NCI-H2227 treated with DMSO at 0.1 percent for 48 hours (cell line): ENCODE measurements around the gene MMP20.

Source experiments
- DNase-seq: peaks from one replicate; lab custom pipeline; 2025; lab: John Stamatoyannopoulos, UW

MMP20 gene

GRCh38 chr11:102553835-102554282, 71.3 kb downstream of the MMP20 start:
- DNase-seq, result no peak

- no peak for DNase-seq
Observed at GRCh38 chr11:102552447-102553194, 72.5 kb downstream of the MMP20 start.

GRCh38 chr11:102552020-102552419, 73.1 kb downstream of the MMP20 start:
- no peak for DNase-seq

- DNase-seq, result no peak
Observed at GRCh38 chr11:102551169-102551781, 73.9 kb downstream of the MMP20 start.

- DNase-seq, result no peak
Observed at GRCh38 chr11:102546923-102547471, 78.1 kb downstream of the MMP20 start.

- no peak for DNase-seq
Observed at GRCh38 chr11:102546427-102546826, 78.7 kb downstream of the MMP20 start.

- no peak for DNase-seq
Observed at GRCh38 chr11:102545701-102546100, 79.4 kb downstream of the MMP20 start.

GRCh38 chr11:102544594-102544993, 80.5 kb downstream of the MMP20 start:
- no peak for DNase-seq

GRCh38 chr11:102539567-102539966, 85.6 kb downstream of the MMP20 start:
- no peak for DNase-seq

- no peak for DNase-seq
Observed at GRCh38 chr11:102538932-102539331, 86.2 kb downstream of the MMP20 start.

- no peak for DNase-seq
Observed at GRCh38 chr11:102534261-102534872, 90.8 kb downstream of the MMP20 start.

GRCh38 chr11:102530558-102530957, 94.6 kb downstream of the MMP20 start, which contains the start of gene MMP7:
Gene MMP7, minus strand, starts transcription at chr11:102530747. Its CDS starts 47 bp downstream, at chr11:102530700.
- no peak for DNase-seq

- DNase-seq, result no peak
Observed at GRCh38 chr11:102528618-102529017, 96.5 kb downstream of the MMP20 start.

GRCh38 chr11:102527684-102528083, 97.4 kb downstream of the MMP20 start:
- DNase-seq, result no peak

- no peak for DNase-seq
Observed at GRCh38 chr11:102527041-102527440, 98.1 kb downstream of the MMP20 start.
